ENCODE measurements around the gene LIPT2. TPM values are rescaled to one million over a fixed set of nuclear protein-coding genes. Genes with fewer than 3 reads are reported as not detected.

The LIPT2 gene
- total RNA-seq, 1 experiment from 2014 or later: 9.3 TPM

DNA sequence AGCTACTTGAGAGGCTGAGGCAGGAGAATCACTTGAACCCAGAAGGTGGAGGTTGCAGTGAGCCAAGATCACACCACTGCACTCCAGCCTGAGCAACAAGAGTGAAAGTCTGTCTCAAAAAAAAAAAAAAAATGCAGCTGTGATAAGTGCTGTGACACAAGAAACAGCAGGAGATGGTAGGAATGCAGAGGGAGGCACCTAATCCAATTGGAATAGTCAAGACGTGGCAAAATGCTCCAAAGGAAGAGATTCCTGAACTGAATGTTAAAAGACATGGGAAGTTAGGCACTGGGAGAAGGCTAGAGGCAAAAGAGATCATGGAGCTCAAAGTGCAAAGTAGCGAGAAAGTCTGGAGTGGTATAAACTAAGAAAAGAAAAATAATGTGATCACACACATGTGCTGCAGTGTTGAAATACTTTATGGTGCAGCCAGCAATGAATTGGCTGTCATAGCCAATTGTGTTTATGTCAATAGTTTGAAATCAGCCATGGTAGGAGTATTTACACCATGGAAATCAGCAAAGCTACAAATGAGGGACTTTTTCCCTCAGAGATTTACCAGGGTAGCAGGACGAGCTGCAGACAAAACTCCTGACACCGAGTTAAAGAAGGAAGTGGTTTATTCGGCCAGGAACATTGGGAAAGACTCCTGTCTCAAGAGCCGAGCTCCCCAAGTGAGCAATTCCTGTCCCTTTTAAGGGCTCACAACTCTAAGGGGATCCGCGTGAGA, 40.9 kb upstream of the LIPT2 start:
- Mint-ChIP-seq H3K36me3 (no peaks in the 10 kb centered on the region; the same call in 1 of the 2 replicates), H3K4me3 (no peak overlapping the region), H3K9me3 (peaks cover 22% of the 10 kb centered on the region), H3K4me1 (peaks cover 28% of the 10 kb centered on the region), H3K27ac (no peak overlapping the region), H3K27me3 (ENCODE audit: low read depth) (no peaks in the 10 kb centered on the region)
- DNase-seq (ENCODE audit: low spot score) (no peak), ATAC-seq (no peak)
- ChIA-PET CTCF (no interaction called here), POLR2A (interaction anchor here (0.6 kb wide), 1 partner anchor 60 kb away, joined by 4 read pairs; no protein-coding TSS in a partner anchor)
- TF ChIP-seq JUN (CRISPR knock-in tag; IDR thresholded peaks at IDR 0.05) (no peak), ZNF317 (CRISPR knock-in tag; IDR thresholded peaks at IDR 0.05; ENCODE audit: borderline replicate concordance, low read depth) (no peak), ZNF671 (CRISPR knock-in tag; IDR thresholded peaks at IDR 0.05) (no peak), SMAD3 (CRISPR knock-in tag; IDR thresholded peaks at IDR 0.05; ENCODE audit: borderline replicate concordance) (no peak), FOXJ3 (CRISPR knock-in tag; IDR thresholded peaks at IDR 0.05; ENCODE audit: borderline replicate concordance) (no peak), ZNF121 (CRISPR knock-in tag; IDR thresholded peaks at IDR 0.05) (no peak), ESRRA (CRISPR knock-in tag; IDR thresholded peaks at IDR 0.05; ENCODE audit: borderline replicate concordance) (no peak), ZNF396 (CRISPR knock-in tag; IDR thresholded peaks at IDR 0.05; ENCODE audit: borderline replicate concordance) (no peak), ZNF423 (CRISPR knock-in tag; IDR thresholded peaks at IDR 0.05) (no peak), CBFB (CRISPR knock-in tag; IDR thresholded peaks at IDR 0.05; ENCODE audit: low read depth) (no peak), JAZF1 (CRISPR knock-in tag; IDR thresholded peaks at IDR 0.05) (no peak), NFYB (CRISPR knock-in tag; conservative IDR thresholded peaks at IDR 0.05; ENCODE audit: low read depth) (no peak), FOXP1 (CRISPR knock-in tag; IDR thresholded peaks at IDR 0.05; ENCODE audit: borderline replicate concordance) (no peak)
- TF ChIP-seq, protein P1, sequence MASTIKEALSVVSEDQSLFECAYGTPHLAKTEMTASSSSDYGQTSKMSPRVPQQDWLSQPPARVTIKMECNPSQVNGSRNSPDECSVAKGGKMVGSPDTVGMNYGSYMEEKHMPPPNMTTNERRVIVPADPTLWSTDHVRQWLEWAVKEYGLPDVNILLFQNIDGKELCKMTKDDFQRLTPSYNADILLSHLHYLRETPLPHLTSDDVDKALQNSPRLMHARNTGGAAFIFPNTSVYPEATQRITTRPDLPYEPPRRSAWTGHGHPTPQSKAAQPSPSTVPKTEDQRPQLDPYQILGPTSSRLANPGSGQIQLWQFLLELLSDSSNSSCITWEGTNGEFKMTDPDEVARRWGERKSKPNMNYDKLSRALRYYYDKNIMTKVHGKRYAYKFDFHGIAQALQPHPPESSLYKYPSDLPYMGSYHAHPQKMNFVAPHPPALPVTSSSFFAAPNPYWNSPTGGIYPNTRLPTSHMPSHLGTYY (CRISPR knock-in tag; IDR thresholded peaks at IDR 0.05): no peak
- TF ChIP-seq, protein P2, sequence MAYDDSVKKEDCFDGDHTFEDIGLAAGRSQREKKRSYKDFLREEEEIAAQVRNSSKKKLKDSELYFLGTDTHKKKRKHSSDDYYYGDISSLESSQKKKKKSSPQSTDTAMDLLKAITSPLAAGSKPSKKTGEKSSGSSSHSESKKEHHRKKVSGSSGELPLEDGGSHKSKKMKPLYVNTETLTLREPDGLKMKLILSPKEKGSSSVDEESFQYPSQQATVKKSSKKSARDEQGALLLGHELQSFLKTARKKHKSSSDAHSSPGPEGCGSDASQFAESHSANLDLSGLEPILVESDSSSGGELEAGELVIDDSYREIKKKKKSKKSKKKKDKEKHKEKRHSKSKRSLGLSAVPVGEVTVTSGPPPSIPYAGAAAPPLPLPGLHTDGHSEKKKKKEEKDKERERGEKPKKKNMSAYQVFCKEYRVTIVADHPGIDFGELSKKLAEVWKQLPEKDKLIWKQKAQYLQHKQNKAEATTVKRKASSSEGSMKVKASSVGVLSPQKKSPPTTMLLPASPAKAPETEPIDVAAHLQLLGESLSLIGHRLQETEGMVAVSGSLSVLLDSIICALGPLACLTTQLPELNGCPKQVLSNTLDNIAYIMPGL (CRISPR knock-in tag; IDR thresholded peaks at IDR 0.05): no peak
- TF ChIP-seq, protein P3, sequence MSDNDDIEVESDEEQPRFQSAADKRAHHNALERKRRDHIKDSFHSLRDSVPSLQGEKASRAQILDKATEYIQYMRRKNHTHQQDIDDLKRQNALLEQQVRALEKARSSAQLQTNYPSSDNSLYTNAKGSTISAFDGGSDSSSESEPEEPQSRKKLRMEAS (CRISPR knock-in tag; IDR thresholded peaks at IDR 0.05): no peak
- TF ChIP-seq, protein P4, sequence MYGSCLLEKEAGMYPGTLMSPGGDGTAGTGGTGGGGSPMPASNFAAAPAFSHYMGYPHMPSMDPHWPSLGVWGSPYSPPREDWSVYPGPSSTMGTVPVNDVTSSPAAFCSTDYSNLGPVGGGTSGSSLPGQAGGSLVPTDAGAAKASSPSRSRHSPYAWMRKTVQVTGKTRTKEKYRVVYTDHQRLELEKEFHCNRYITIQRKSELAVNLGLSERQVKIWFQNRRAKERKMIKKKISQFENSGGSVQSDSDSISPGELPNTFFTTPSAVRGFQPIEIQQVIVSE (CRISPR knock-in tag; IDR thresholded peaks at IDR 0.05; ENCODE audit: borderline replicate concordance): no peak
- TF ChIP-seq, protein P5, sequence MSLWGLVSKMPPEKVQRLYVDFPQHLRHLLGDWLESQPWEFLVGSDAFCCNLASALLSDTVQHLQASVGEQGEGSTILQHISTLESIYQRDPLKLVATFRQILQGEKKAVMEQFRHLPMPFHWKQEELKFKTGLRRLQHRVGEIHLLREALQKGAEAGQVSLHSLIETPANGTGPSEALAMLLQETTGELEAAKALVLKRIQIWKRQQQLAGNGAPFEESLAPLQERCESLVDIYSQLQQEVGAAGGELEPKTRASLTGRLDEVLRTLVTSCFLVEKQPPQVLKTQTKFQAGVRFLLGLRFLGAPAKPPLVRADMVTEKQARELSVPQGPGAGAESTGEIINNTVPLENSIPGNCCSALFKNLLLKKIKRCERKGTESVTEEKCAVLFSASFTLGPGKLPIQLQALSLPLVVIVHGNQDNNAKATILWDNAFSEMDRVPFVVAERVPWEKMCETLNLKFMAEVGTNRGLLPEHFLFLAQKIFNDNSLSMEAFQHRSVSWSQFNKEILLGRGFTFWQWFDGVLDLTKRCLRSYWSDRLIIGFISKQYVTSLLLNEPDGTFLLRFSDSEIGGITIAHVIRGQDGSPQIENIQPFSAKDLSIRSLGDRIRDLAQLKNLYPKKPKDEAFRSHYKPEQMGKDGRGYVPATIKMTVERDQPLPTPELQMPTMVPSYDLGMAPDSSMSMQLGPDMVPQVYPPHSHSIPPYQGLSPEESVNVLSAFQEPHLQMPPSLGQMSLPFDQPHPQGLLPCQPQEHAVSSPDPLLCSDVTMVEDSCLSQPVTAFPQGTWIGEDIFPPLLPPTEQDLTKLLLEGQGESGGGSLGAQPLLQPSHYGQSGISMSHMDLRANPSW (CRISPR knock-in tag; conservative IDR thresholded peaks at IDR 0.05; ENCODE audit: low read depth): no peak
- TF ChIP-seq, protein P6, sequence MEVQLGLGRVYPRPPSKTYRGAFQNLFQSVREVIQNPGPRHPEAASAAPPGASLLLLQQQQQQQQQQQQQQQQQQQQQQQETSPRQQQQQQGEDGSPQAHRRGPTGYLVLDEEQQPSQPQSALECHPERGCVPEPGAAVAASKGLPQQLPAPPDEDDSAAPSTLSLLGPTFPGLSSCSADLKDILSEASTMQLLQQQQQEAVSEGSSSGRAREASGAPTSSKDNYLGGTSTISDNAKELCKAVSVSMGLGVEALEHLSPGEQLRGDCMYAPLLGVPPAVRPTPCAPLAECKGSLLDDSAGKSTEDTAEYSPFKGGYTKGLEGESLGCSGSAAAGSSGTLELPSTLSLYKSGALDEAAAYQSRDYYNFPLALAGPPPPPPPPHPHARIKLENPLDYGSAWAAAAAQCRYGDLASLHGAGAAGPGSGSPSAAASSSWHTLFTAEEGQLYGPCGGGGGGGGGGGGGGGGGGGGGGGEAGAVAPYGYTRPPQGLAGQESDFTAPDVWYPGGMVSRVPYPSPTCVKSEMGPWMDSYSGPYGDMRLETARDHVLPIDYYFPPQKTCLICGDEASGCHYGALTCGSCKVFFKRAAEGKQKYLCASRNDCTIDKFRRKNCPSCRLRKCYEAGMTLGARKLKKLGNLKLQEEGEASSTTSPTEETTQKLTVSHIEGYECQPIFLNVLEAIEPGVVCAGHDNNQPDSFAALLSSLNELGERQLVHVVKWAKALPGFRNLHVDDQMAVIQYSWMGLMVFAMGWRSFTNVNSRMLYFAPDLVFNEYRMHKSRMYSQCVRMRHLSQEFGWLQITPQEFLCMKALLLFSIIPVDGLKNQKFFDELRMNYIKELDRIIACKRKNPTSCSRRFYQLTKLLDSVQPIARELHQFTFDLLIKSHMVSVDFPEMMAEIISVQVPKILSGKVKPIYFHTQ (CRISPR knock-in tag; IDR thresholded peaks at IDR 0.05): no peak
- TF ChIP-seq, protein P7, sequence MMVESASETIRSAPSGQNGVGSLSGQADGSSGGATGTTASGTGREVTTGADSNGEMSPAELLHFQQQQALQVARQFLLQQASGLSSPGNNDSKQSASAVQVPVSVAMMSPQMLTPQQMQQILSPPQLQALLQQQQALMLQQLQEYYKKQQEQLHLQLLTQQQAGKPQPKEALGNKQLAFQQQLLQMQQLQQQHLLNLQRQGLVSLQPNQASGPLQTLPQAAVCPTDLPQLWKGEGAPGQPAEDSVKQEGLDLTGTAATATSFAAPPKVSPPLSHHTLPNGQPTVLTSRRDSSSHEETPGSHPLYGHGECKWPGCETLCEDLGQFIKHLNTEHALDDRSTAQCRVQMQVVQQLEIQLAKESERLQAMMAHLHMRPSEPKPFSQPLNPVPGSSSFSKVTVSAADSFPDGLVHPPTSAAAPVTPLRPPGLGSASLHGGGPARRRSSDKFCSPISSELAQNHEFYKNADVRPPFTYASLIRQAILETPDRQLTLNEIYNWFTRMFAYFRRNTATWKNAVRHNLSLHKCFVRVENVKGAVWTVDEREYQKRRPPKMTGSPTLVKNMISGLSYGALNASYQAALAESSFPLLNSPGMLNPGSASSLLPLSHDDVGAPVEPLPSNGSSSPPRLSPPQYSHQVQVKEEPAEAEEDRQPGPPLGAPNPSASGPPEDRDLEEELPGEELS (CRISPR knock-in tag; IDR thresholded peaks at IDR 0.05): no peak
